SU-DHL-6 (cell line): ENCODE data around the gene NEGR1.

Source experiments
- H2AFZ ChIP-seq: fragments of 200-600 bp; sonication (generic); 2 replicates; pipeline ENCODE4 v1.6.1; 2014; ENCODE audit warnings: low read depth, mild to moderate bottlenecking, moderate library complexity, mixed read lengths, antibody characterized with exemption, low read length; ENCODE audit not compliant: severe bottlenecking
- H3F3A ChIP-seq: fragments of 200-600 bp; shearing (Covaris generic); 2 replicates; pipeline ENCODE4 v1.6.0; 2016; ENCODE audit warnings: antibody characterized with exemption, mild to moderate bottlenecking; ENCODE audit not compliant: insufficient read depth
- H3K27ac ChIP-seq: fragments of 200-600 bp; sonication (generic); 2 replicates; pipeline ENCODE4 v1.5.1; 2016; ENCODE audit warnings: low read depth, mild to moderate bottlenecking, low read length, moderate library complexity, mixed read lengths
- H3K27me3 ChIP-seq: fragments of 200-600 bp; sonication (generic), shearing (Covaris generic); 2 replicates; pipeline ENCODE4 v1.6.0; 2014; ENCODE audit warnings: mild to moderate bottlenecking, low read length
- H3K36me3 ChIP-seq: fragments of 200-600 bp; sonication (generic); 2 replicates; pipeline ENCODE4 v1.6.1; 2014; ENCODE audit warnings: mild to moderate bottlenecking, low read length, mixed read lengths
- H3K4me2 ChIP-seq: fragments of 300-600, 200-600 bp; shearing (Covaris generic), sonication (generic); 2 replicates; pipeline ENCODE4 v1.6.0; 2014; ENCODE audit warnings: low read length, low read depth, mild to moderate bottlenecking; ENCODE audit not compliant: poor library complexity, severe bottlenecking
- H3K4me3 ChIP-seq: fragments of 200-600 bp; sonication (generic); 2 replicates; pipeline ENCODE4 v1.5.1; 2014; ENCODE audit warnings: antibody characterized with exemption, low read length, mild to moderate bottlenecking, mixed read lengths; ENCODE audit not compliant: insufficient read depth, poor library complexity, severe bottlenecking
- H3K79me2 ChIP-seq: fragments of 200-600 bp; sonication (generic); 2 replicates; pipeline ENCODE4 v1.6.1; 2014; ENCODE audit warnings: mild to moderate bottlenecking, low read length, moderate library complexity; ENCODE audit not compliant: insufficient read depth
- H3K9ac ChIP-seq: fragments of 200-600 bp; sonication (generic); 2 replicates; pipeline ENCODE4 v1.7.0; 2014; ENCODE audit warnings: mild to moderate bottlenecking, low read length
- H3K9me2 ChIP-seq: fragments of 200-600 bp; sonication (generic); replicated peaks from 2 replicates; pipeline ENCODE4 v1.6.1; 2014; ENCODE audit warnings: low read length; ENCODE audit not compliant: insufficient read depth
- H3K9me3 ChIP-seq: fragments of 200-600 bp; sonication (generic); 2 replicates; pipeline ENCODE4 v1.6.1; 2014; ENCODE audit warnings: low read length, mixed read lengths; ENCODE audit not compliant: insufficient read depth
- H4K20me1 ChIP-seq: fragments of 200-600 bp; sonication (generic); 2 replicates; pipeline ENCODE4 v1.6.1; 2014; ENCODE audit warnings: low read depth, mild to moderate bottlenecking, antibody characterized with exemption, low read length, moderate library complexity, mixed read lengths
- CTCF ChIP-seq: fragments of 200-600 bp; sonication (generic); IDR thresholded peaks from one replicate; pipeline ENCODE4 v1.5.1; 2017; ENCODE audit warnings: antibody characterized with exemption, mild to moderate bottlenecking, low read length, moderate library complexity; ENCODE audit not compliant: insufficient read depth, poor library complexity, severe bottlenecking
- EZH2phosphoT487 ChIP-seq: fragments of 200-600 bp; sonication (generic), shearing (Covaris generic); conservative IDR thresholded peaks from 2 replicates; pipeline ENCODE4 v1.6.1; 2018; ENCODE audit warnings: mild to moderate bottlenecking, antibody characterized with exemption, low read length, moderate library complexity, mixed read lengths

The NEGR1 gene

DNA sequence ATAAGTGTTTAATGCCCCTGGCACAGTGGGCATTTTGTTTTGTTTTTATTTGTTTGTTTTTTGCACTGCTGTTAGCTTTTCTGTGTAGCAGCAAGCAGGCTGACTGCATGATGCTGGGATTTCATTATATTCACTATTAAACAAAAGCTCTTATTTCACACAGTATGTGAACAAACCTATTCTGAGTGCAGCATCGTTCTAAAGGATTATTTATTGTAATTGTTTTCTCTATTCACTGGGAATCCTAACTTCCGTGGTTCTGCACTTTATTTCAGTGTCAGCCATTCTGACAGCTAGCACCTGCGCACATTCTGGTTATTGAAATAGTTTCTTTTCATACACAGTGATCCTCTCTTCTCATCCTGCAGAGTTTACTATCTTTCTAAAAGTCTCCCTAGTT is 595.0 kb downstream of the NEGR1 start:
- Histone ChIP-seq H3K4me3 (no peak overlapping the region), H3K27ac (no peak overlapping the region), H3K9ac (no peak overlapping the region), H3K9me3 (no peaks in the 10 kb centered on the region), H2AFZ (no peak overlapping the region), H3K9me2 (no peaks in the 10 kb centered on the region), H3F3A (no peaks in the 10 kb centered on the region), H3K36me3 (no peaks in the 10 kb centered on the region), H3K79me2 (no peaks in the 10 kb centered on the region), H4K20me1 (no peaks in the 10 kb centered on the region), H3K4me2 (no peak overlapping the region), H3K27me3 (no peaks in the 10 kb centered on the region)
- TF ChIP-seq EZH2phosphoT487, result no peak
- TF ChIP-seq CTCF, result no peak

DNA sequence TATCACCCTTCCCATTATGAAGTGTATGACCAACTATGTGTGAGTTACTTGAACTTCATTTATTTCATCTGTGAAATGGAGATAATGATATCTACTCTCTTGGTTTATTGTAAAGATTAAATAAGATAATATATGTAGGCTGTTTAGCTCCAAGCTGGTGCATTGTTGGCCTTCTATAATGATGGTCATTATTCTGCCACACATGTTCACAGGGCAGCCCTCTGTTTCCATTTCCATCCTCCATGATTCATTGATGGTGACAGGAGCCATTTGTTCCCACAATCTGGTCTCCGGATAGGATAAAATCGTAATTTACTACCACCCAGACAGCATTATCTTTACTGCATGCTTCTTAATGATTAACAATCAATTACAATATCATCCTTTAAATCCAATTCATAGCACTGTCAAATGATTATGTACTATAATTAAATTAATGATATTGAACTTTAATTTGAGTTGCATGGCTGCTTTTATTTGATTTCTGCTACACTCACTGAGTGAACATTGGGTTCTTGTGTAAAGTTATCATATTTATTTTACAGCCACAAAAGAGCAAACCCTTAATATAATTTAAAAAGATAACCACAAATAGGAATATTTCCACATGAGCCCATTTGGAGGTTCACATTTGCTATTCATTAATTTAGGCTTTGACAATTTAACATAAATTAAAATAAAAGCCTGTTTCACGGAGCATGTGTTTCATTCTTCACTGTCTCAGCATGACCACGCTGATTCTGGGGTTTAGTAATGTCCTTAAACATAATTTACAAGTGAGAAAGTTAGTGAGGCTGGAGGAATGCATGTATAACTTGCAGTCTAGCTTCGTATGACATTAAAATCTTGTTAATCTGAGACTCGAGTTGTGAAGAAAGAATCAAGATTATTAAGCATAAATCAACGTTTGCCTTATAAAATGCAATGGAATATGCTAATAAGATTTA is 605.1 kb downstream of the NEGR1 start:
- no peaks in the 10 kb centered on the region for H3K9me3 ChIP-seq
- no peaks in the 10 kb centered on the region for H3K9me2 ChIP-seq
- TF ChIP-seq CTCF (no peak), EZH2phosphoT487 (no peak)
- no peak overlapping the region for H3K27ac ChIP-seq
- H3K27me3 ChIP-seq, result no peaks in the 10 kb centered on the region
- no peak overlapping the region for H3K4me2 ChIP-seq
- H3K9ac ChIP-seq, result no peak overlapping the region
- no peaks in the 10 kb centered on the region for H4K20me1 ChIP-seq
- H3K79me2 ChIP-seq, result no peaks in the 10 kb centered on the region
- H2AFZ ChIP-seq, result no peak overlapping the region
- H3K4me3 ChIP-seq, result no peak overlapping the region
- H3K36me3 ChIP-seq, result no peaks in the 10 kb centered on the region
- H3F3A ChIP-seq, result no peaks in the 10 kb centered on the region

GRCh38 chr1:71668065-71668464 is 614.3 kb downstream of the NEGR1 start:
- no peak overlapping the region for H2AFZ ChIP-seq
- H3K4me2 ChIP-seq, result no peak overlapping the region
- no peak overlapping the region for H3K4me3 ChIP-seq
- H3K9ac ChIP-seq, result no peak overlapping the region
- H4K20me1 ChIP-seq, result no peaks in the 10 kb centered on the region
- no peak overlapping the region for H3K27ac ChIP-seq
- no peaks in the 10 kb centered on the region for H3F3A ChIP-seq
- no peaks in the 10 kb centered on the region for H3K9me3 ChIP-seq
- TF ChIP-seq EZH2phosphoT487 (no peak), CTCF (no peak)
- no peaks in the 10 kb centered on the region for H3K79me2 ChIP-seq
- no peaks in the 10 kb centered on the region for H3K27me3 ChIP-seq
- H3K36me3 ChIP-seq, result no peaks in the 10 kb centered on the region
- H3K9me2 ChIP-seq, result no peaks in the 10 kb centered on the region
